Fibroblast of mammary gland (primary cell): Measurements from ENCODE around the gene FIGN.

Experiments
- DNase-seq: peaks from one replicate; pipeline ENCODE4 v3.0.0-alpha.2; 2010; ENCODE audit warnings: low read depth
- H3K4me3 ChIP-seq: 2 replicates; pipeline ENCODE4 v1.5.1; 2011; ENCODE audit warnings: low read depth, mild to moderate bottlenecking, low read length, moderate library complexity; ENCODE audit not compliant: control insufficient read depth
- CTCF ChIP-seq: conservative IDR thresholded peaks from 2 replicates; pipeline ENCODE4 v1.5.1; 2011; ENCODE audit warnings: low read depth, low read length, inconsistent platforms; ENCODE audit not compliant: control insufficient read depth, insufficient read depth

FIGN gene

GRCh38 chr2:163610817-163611556 lies 124.8 kb downstream of the FIGN start:
- no peak overlapping the region for H3K4me3 ChIP-seq
- peak; percentile 8 for TF ChIP-seq CTCF
- peak; percentile 5 for DNase-seq

GRCh38 chr2:163607630-163608029 lies 128.2 kb downstream of the FIGN start:
- H3K4me3 ChIP-seq, result no peak overlapping the region
- TF ChIP-seq CTCF, result no peak
- no peak for DNase-seq

GRCh38 chr2:163606878-163607277 lies 128.9 kb downstream of the FIGN start:
- no peak overlapping the region for H3K4me3 ChIP-seq
- no peak for TF ChIP-seq CTCF
- no peak for DNase-seq

DNA sequence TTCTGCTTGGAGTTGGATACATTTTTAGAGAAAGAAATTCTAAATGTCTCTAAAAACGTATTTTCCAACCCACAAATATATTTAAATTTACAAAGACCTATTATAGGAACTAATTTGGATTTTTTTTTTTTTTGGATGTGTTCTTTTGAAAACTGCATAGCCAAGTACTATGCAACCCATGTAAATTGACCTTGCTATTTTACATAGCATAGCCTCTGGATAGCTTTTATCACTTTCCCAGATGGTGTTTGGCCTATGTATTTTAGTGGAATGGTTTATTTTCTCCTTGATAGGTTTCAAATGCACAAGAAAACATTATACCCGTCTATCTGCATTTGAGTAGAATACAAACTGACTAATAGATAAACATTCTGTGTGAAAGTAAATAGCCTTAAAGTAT lies 130.0 kb downstream of the FIGN start:
- no peak for DNase-seq
- TF ChIP-seq CTCF, result no peak
- H3K4me3 ChIP-seq, result no peak overlapping the region

DNA sequence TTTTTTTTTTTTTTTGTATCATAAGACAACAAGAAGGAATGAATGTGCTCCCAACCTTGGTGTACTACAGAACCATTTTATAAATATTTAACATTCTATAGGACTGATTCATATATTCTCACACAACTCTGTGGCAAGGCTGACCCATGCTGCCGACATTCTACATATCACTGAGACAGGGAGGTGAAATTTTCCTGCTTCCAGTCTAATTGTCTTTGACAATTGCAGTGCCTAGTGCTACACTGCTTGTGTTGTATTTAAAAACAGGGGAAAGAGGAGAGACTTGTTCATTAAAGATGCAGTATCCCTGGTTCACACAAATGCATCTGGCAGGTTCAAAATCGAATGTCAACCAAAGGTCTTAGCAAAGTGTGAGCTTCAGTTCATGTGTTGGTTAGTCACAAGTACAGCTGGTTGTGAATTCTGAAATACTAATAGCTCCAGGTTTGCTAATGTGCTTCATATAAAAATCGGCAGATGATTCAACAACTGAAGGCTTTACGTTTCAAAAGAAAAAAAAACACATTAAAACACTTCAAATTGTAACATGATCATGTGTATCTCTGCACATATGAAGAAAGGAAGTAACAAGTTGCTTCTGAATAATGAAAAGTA lies 130.8 kb downstream of the FIGN start:
- TF ChIP-seq CTCF, result no peak
- no peak overlapping the region for H3K4me3 ChIP-seq
- DNase-seq, result peak; percentile 58

DNA sequence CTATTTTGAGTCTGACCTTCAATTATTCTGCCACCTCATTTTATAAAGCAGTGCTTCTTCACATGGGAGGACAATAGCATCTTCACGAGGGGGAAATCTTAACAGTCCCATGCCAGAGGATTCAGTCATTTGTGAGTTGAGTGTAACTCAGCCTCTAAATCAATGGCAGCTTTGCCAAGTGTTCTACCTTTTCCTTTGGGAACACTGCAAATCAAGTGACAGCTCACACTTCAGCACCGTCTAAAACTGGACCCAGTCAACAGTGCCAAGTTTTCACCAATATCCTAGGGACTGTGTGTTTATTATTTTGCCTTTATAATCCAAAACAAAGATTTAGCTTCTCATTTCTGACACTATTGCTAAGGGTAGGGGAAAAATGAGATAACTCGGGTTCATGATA lies 133.6 kb downstream of the FIGN start:
- no peak overlapping the region for H3K4me3 ChIP-seq
- DNase-seq, result no peak
- no peak for TF ChIP-seq CTCF
